Calu3 (cell line): ENCODE results near the gene SMURF2. TPM values are rescaled to one million over a fixed set of nuclear protein-coding genes. Genes with fewer than 3 reads are reported as not detected.

Experiments used
- BruUV-seq: library from RNA; stranded (reverse); fragments of 400-500 nt; replicated peaks from 2 replicates; lab custom pipeline; 2021; lab: Mats Ljungman, UMichigan
- CTCF ChIA-PET: fragments of 300-600 bp; sonication (Branson Sonifier 250); formaldehyde crosslinking; loops from one replicate; lab custom pipeline; 2022; ENCODE audit warnings: antibody characterized with exemption; lab: Charles Lee
- DNase-seq: peaks from one replicate; pipeline ENCODE4 v3.0.0; 2022
- H3K27ac Mint-ChIP-seq: one replicate; pipeline ENCODE4 v1.8.0; 2022; ENCODE audit warnings: mixed read lengths; ENCODE audit not compliant: unreplicated experiment
- H3K27me3 Mint-ChIP-seq: one replicate; pipeline ENCODE4 v1.8.0; 2022; ENCODE audit warnings: mixed read lengths; ENCODE audit not compliant: unreplicated experiment
- H3K36me3 Mint-ChIP-seq: one replicate; pipeline ENCODE4 v1.8.0; 2022; ENCODE audit warnings: mild to moderate bottlenecking, moderate library complexity, mixed read lengths; ENCODE audit not compliant: insufficient read depth, unreplicated experiment
- H3K4me1 Mint-ChIP-seq: one replicate; pipeline ENCODE4 v1.8.0; 2022; ENCODE audit warnings: mild to moderate bottlenecking, low read depth, mixed read lengths; ENCODE audit not compliant: unreplicated experiment
- H3K4me3 Mint-ChIP-seq: one replicate; pipeline ENCODE4 v1.8.0; 2022; ENCODE audit warnings: mild to moderate bottlenecking, low read depth, moderate library complexity, mixed read lengths; ENCODE audit not compliant: unreplicated experiment
- H3K9me3 Mint-ChIP-seq: one replicate; pipeline ENCODE4 v1.8.0; 2022; ENCODE audit warnings: low read depth, mixed read lengths; ENCODE audit not compliant: unreplicated experiment
- intact Hi-C: fragments of 100-400 bp; cut with micrococcal nuclease; formaldehyde crosslinking; loops from one replicate; pipeline ENCODE4 v1.10.0; 2022; ENCODE audit not compliant: unreplicated experiment
- total RNA-seq: library from RNA; stranded (reverse); gene quantifications from 2 replicates; pipeline ENCODE4 v1.2.3, GENCODE V29; 2022
- TF ChIP-seq, protein P1 (sequence below): fragments of 200-600 bp; IDR thresholded peaks from one replicate; pipeline ENCODE4 v1.8.0; 2022; ENCODE audit warnings: antibody characterized with exemption; ENCODE audit not compliant: unreplicated experiment

The SMURF2 gene
- total RNA-seq, 1 experiment from 2014 or later: 18.8 TPM

- Mint-ChIP-seq H3K27me3 (no peaks in the 10 kb centered on the region), H3K27ac (no peak overlapping the region), H3K9me3 (no peaks in the 10 kb centered on the region), H3K36me3 (peaks cover 26% of the 10 kb centered on the region), H3K4me3 (no peak overlapping the region), H3K4me1 (no peaks in the 10 kb centered on the region)
- CTCF ChIA-PET: interaction anchor here (0.6 kb wide), 1 partner anchor 98 kb away, joined by 3 read pairs; no protein-coding TSS in a partner anchor
- DNase-seq: no peak
- intact Hi-C loops: no loop called here
- TF ChIP-seq, protein P1, sequence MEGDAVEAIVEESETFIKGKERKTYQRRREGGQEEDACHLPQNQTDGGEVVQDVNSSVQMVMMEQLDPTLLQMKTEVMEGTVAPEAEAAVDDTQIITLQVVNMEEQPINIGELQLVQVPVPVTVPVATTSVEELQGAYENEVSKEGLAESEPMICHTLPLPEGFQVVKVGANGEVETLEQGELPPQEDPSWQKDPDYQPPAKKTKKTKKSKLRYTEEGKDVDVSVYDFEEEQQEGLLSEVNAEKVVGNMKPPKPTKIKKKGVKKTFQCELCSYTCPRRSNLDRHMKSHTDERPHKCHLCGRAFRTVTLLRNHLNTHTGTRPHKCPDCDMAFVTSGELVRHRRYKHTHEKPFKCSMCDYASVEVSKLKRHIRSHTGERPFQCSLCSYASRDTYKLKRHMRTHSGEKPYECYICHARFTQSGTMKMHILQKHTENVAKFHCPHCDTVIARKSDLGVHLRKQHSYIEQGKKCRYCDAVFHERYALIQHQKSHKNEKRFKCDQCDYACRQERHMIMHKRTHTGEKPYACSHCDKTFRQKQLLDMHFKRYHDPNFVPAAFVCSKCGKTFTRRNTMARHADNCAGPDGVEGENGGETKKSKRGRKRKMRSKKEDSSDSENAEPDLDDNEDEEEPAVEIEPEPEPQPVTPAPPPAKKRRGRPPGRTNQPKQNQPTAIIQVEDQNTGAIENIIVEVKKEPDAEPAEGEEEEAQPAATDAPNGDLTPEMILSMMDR: no peak
- no TSS peak for BruUV-seq
These were observed 141.7 kb downstream of the SMURF2 start for GRCh38 chr17:64520359-64520758.

DNA sequence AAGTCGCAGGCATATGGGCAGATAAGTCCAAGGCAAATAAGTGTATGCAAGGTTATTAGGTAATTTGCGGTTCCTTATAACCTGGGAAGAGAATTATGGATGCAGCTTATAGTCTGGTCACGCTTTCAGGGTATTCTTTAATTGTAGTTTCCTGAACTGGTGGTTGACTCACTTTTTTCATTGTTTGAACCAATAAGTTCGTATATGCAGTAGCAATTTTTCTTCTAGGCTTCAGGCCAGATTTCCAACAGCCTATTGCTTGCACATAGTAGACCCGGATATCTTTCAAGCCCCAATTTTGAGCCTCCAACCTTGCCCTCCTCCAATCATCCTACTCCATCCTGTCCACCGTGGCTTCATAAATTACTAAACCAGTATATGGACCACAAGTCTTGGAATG lies 142.5 kb downstream of the SMURF2 start:
- CTCF ChIA-PET: no interaction called here
- Mint-ChIP-seq H3K36me3 (peaks cover 32% of the 10 kb centered on the region), H3K4me1 (no peaks in the 10 kb centered on the region), H3K27me3 (no peaks in the 10 kb centered on the region), H3K9me3 (no peaks in the 10 kb centered on the region), H3K4me3 (no peak overlapping the region), H3K27ac (no peak overlapping the region)
- no peak for DNase-seq
- TF ChIP-seq, protein P1: no peak
- no TSS peak for BruUV-seq
- intact Hi-C loops: no loop called here

- Mint-ChIP-seq H3K4me1 (no peaks in the 10 kb centered on the region), H3K9me3 (no peaks in the 10 kb centered on the region), H3K36me3 (peaks cover 31% of the 10 kb centered on the region), H3K27me3 (no peaks in the 10 kb centered on the region), H3K27ac (no peak overlapping the region), H3K4me3 (no peak overlapping the region)
- intact Hi-C loops: no loop called here
- DNase-seq: no peak
- TF ChIP-seq, protein P1: no peak
- no TSS peak for BruUV-seq
- CTCF ChIA-PET: interaction anchor here (1.0 kb wide), 1 partner anchor 9 kb away, joined by 3 read pairs; the partner anchor contains the start of gene CEP95
These were observed 146.3 kb downstream of the SMURF2 start for GRCh38 chr17:64515829-64516228.

DNA sequence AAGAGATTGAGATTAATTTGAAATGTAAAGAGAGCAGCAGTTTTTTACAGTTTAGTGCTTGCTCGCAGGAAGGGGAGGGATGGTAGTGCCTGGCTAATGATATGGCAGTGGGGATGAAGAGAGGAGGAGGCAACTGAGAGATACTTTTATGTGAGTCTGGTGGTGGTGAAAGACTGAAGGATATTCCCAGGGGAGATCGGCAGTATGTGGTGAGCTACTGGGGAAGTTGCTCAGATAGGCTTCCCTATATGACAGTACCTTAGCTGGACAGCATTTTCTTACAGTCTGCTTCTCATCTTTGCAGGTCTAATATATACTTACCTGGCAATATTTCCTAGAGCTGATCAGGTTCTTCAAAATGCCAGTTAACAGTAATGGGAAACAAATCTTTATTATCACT lies 146.7 kb downstream of the SMURF2 start:
- CTCF ChIA-PET: interaction anchor here (1.0 kb wide), 1 partner anchor 9 kb away, joined by 3 read pairs; the partner anchor contains the start of gene CEP95
- Mint-ChIP-seq H3K4me3 (no peak overlapping the region), H3K9me3 (no peaks in the 10 kb centered on the region), H3K4me1 (no peaks in the 10 kb centered on the region), H3K27ac (no peak overlapping the region), H3K36me3 (peaks cover 35% of the 10 kb centered on the region), H3K27me3 (no peaks in the 10 kb centered on the region)
- intact Hi-C loops: no loop called here
- DNase-seq: no peak
- BruUV-seq: no TSS peak
- TF ChIP-seq, protein P1: no peak
